Small intestine (tissue), 16 donors: ENCODE results near the gene GPR85. TPM values are rescaled to one million over a fixed set of nuclear protein-coding genes. Genes with fewer than 3 reads are reported as not detected.
A peak's percentile ranks its signal among the peaks of the same experiment; 100 is the strongest.

Experiments used
- DNase-seq, 2 donors: peaks; one replicate each; pipeline versions ENCODE4 v3.0.0 to v3.0.0-alpha.2; 2013
- FAIRE-seq: peaks from 2 replicates; lab custom pipeline; 2012; peaks lifted over from hg19 to GRCh38; lab: Jason Lieb, UNC
- H3K27ac ChIP-seq, 3 donors: one replicate each; pipeline ENCODE4 v1.5.1; 2013; ENCODE audit warnings: low read length in 2 of 3, mild to moderate bottlenecking in 2 of 3, control low read depth in 1 of 3, inconsistent platforms in 1 of 3, low read depth in 1 of 3, moderate library complexity in 1 of 3
- H3K27me3 ChIP-seq, 3 donors: one replicate each; pipeline ENCODE4 v1.6.1; 2013; ENCODE audit warnings: low read length in 3 of 3, inconsistent platforms in 1 of 3; ENCODE audit not compliant: control insufficient read depth in 3 of 3, insufficient read depth in 3 of 3
- H3K36me3 ChIP-seq, 3 donors: one replicate each; pipeline ENCODE4 v1.6.1; 2013; ENCODE audit warnings: low read length in 3 of 3, inconsistent platforms in 1 of 3, low read depth in 1 of 3, mild to moderate bottlenecking in 1 of 3, moderate library complexity in 1 of 3; ENCODE audit not compliant: control insufficient read depth in 3 of 3, insufficient read depth in 2 of 3
- H3K4me1 ChIP-seq, 3 donors: one replicate each; pipeline ENCODE4 v1.6.1; 2013; ENCODE audit warnings: low read length in 2 of 3, inconsistent platforms in 1 of 3, low read depth in 1 of 3, mild to moderate bottlenecking in 1 of 3, moderate library complexity in 1 of 3; ENCODE audit not compliant: control insufficient read depth in 3 of 3, insufficient read depth in 2 of 3
- H3K4me3 ChIP-seq, 3 donors: one replicate each; pipeline ENCODE4 v1.5.1; 2013; ENCODE audit warnings: low read length in 3 of 3, control low read depth in 1 of 3, inconsistent platforms in 1 of 3, low read depth in 1 of 3, mild to moderate bottlenecking in 1 of 3, moderate library complexity in 1 of 3
- H3K9me3 ChIP-seq, 2 donors: one replicate each; pipeline ENCODE4 v1.6.1; 2013; ENCODE audit warnings: low read depth in 1 of 2, low read length in 1 of 2; ENCODE audit not compliant: control insufficient read depth in 2 of 2, insufficient read depth in 1 of 2
- WGBS, 3 donors: extraction: QIAGEN DNeasy Blood & Tissue Kit; methylation state at CpG; one replicate each; pipeline ENCODE4 v1.1.7; 2013; 5-methylcytosine and 5-hydroxymethylcytosine counted together
- long read RNA-seq, 10 donors: transcript quantifications; one replicate each; lab custom pipeline, GENCODE V29; 2026
- polyA plus RNA-seq, 4 donors: library from polyadenylated mRNA; stranded (reverse) in 3 of 4; unstranded in 1 of 4; fragments of 200-250 nt in 3 of 4; fragments of 120-200 nt in 1 of 4; gene quantifications; one replicate each; pipeline versions ENCODE4 v1.2.1 to v1.2.3, GENCODE V29; 2013
- donor health status: healthy with polysubstance abuse.
- donor health status: control.
- donor health status: control.
- donor health status: Bipolar disorder and iron deficiency.
- donor health status: healthy.

The GPR85 gene, protein sequence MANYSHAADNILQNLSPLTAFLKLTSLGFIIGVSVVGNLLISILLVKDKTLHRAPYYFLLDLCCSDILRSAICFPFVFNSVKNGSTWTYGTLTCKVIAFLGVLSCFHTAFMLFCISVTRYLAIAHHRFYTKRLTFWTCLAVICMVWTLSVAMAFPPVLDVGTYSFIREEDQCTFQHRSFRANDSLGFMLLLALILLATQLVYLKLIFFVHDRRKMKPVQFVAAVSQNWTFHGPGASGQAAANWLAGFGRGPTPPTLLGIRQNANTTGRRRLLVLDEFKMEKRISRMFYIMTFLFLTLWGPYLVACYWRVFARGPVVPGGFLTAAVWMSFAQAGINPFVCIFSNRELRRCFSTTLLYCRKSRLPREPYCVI
- under 1 TPM in 3 of 4 donors, not detected in 1; under 0.01 to 0.67 (median 0.38) TPM for polyA plus RNA-seq
- long read RNA-seq, donor 1, result 0 reads
- long read RNA-seq, donor 2, partial matches to known transcripts, result 0 of 1 reads
- long read RNA-seq, donor 2, other reads (novel, unspliced or antisense), result 0 of 1 reads
- long read RNA-seq, donor 3, result 0 reads
- long read RNA-seq, donor 4, result 0 reads
- long read RNA-seq, donor 5, result 0 reads
- long read RNA-seq, donor 6, result 0 reads
- long read RNA-seq, donor 7, partial matches to known transcripts, result 0 of 1 reads
- long read RNA-seq, donor 7, other reads (novel, unspliced or antisense), result 0 of 1 reads
- long read RNA-seq, donor 8, result 0 reads
- long read RNA-seq, donor 9, result 0 reads
- long read RNA-seq, donor 10, full-length matches to known transcripts, result 2 of 2 reads
- long read RNA-seq, donor 10, partial matches to known transcripts, result 0 of 2 reads
- long read RNA-seq, donor 10, other reads (novel, unspliced or antisense), result 0 of 2 reads

DNA sequence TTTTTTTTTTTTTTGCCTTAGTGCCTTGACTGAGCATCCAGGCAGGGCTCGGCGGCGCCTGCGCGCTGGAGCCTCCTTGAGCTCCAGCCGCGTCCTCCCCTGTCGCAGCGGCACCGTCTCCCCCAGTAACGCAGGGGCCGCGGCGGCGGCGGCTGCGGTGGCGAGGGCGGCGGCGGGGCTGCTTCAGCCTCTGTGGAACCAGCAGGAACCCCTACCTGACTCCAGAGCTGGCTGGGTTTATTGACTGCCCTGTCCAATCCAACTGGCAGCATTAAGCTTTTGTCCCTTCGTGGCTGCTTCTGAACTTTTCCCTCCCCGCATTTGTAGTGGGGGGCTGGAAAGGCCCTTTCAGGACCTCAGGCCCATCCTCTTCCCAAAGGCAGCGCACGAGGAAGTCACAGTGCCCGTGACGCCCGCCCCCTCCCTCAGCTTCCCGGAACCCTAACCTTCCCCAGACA lies at the start of gene GPR85:
GPR85 (minus strand) TSS at position 397 of the 458 bp plus-strand sequence. CDS start 2,106 bp downstream, outside the sequence.
- H3K27me3 ChIP-seq, result peaks cover 0 to 8% (median 6%) of the 10 kb centered on the region in 3 donors
- WGBS, 3 donors, result 1 to 5% (median 1%) methylated on average over 25 to 29 of the region's 29 CpGs
- H3K9me3 ChIP-seq, result no peaks in the 10 kb centered on the region
- FAIRE-seq (no peak), DNase-seq (peak; percentile 9 to 65)
- H3K4me1 ChIP-seq, result peaks cover 0 to 2% (median 0%) of the 10 kb centered on the region in 3 donors
- peak within 1 kb of the TSS in 1 of 3 donors; percentile 54 for H3K27ac ChIP-seq
- no peaks in the 10 kb centered on the region for H3K36me3 ChIP-seq
- H3K4me3 ChIP-seq, result peak within 1 kb of the TSS in 1 of 3 donors; percentile 52

DNA sequence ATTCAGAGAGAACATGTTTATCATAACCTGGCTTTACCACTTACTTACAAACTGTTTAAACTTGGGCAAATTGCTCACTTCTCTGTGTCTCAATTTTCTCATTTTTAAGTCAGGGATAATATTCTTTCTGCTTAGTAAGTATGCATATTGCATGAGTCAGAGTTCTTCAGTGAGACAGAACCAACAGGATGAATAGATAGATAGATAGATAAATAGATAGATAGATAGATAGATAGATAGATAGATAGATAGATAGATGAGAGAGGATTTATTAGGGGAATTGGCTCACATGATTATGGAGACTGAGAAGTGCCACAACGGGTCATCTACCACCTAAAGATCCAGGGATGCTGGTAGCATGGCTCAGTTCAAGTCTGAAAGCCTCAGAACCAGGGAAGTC lies 47.4 kb upstream of the GPR85 start:
- H3K36me3 ChIP-seq, result no peaks in the 10 kb centered on the region
- H3K9me3 ChIP-seq, result no peaks in the 10 kb centered on the region
- H3K27me3 ChIP-seq, result no peaks in the 10 kb centered on the region
- H3K4me3 ChIP-seq, result no peak overlapping the region
- H3K4me1 ChIP-seq, result no peaks in the 10 kb centered on the region
- no peak overlapping the region for H3K27ac ChIP-seq
- WGBS, 3 donors, result 68 to 85% (median 79%) methylated on average over 1 of the region's 1 CpG
- no peak for DNase-seq
- no peak for FAIRE-seq

DNA sequence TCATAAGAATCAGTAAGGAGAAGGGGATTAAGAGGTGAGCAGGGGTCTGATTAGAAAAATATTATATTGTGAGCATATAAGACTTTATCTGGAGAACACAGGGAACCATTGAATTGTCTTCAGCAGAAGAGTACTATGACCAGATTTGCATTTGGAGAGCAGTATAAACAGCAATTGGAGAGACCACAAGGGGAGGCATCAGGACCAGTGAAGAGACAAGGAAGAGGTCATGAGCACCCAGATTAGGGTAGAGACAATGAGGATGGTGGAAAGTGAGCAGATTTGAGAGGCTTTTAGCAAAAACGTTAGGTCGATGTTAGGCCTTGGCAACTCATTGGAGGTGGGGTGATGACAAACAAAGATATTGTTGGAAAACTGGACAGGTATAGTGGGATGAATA lies 44.7 kb upstream of the GPR85 start:
- FAIRE-seq (no peak), DNase-seq (no peak)
- Histone ChIP-seq H3K36me3 (no peaks in the 10 kb centered on the region), H3K9me3 (no peaks in the 10 kb centered on the region), H3K4me3 (no peak overlapping the region), H3K4me1 (no peaks in the 10 kb centered on the region), H3K27ac (no peak overlapping the region), H3K27me3 (no peaks in the 10 kb centered on the region)
- 56 to 80% (median 67%) methylated on average over 2 of the region's 2 CpGs for WGBS, 3 donors

DNA sequence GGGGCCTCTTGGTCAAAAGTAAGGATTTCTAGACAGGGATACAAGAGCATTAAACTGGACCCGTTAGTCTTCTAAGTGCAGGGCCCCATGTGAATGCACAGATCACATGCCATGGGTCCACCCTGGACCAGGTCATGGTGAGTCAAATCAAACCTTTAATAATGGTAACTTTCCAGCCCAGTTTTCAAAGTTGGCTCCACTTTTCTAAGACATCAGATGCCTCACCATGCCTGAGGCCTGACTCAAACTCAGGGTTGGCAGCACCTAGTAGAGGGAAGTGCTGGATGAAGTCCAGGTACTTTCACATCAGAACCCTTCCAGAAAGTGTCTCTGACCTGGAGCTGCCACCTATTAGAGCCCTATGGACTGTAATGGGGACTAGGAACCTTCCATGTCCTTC lies 41.4 kb upstream of the GPR85 start:
- DNase-seq (no peak), FAIRE-seq (no peak)
- Histone ChIP-seq H3K9me3 (no peaks in the 10 kb centered on the region), H3K27ac (no peak overlapping the region), H3K36me3 (no peaks in the 10 kb centered on the region), H3K27me3 (peaks cover 0 to 2% (median 0%) of the 10 kb centered on the region in 3 donors), H3K4me1 (no peaks in the 10 kb centered on the region), H3K4me3 (no peak overlapping the region)
- WGBS, 3 donors, result 84 to 96% (median 89%) methylated on average over 1 of the region's 1 CpG

DNA sequence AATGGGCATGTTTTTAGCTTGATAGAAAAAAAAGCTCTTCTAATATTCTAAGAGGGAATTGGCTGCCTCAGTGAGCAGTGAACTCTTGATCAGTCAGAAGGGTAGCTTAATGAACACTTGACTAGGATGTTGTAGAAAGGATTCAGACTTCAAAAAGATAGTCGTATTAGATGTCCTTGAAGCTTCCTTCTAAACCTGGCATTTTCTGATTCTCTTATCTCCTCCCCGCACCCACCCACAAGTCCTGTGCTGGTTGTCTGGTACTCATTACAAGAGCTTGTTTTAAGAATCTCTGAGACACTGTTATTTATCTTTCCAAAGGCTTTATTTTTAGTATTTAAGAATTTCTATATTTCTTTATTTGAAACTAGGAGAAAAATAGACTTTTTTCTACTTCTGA lies 39.1 kb upstream of the GPR85 start:
- H3K27ac ChIP-seq, result no peak overlapping the region
- DNase-seq (no peak), FAIRE-seq (no peak)
- peaks cover 0 to 2% (median 0%) of the 10 kb centered on the region in 3 donors for H3K27me3 ChIP-seq
- no peaks in the 10 kb centered on the region for H3K36me3 ChIP-seq
- no peaks in the 10 kb centered on the region for H3K9me3 ChIP-seq
- 59 to 86% (median 77%) methylated on average over 2 of the region's 2 CpGs for WGBS, 3 donors
- no peaks in the 10 kb centered on the region for H3K4me1 ChIP-seq
- no peak overlapping the region for H3K4me3 ChIP-seq

DNA sequence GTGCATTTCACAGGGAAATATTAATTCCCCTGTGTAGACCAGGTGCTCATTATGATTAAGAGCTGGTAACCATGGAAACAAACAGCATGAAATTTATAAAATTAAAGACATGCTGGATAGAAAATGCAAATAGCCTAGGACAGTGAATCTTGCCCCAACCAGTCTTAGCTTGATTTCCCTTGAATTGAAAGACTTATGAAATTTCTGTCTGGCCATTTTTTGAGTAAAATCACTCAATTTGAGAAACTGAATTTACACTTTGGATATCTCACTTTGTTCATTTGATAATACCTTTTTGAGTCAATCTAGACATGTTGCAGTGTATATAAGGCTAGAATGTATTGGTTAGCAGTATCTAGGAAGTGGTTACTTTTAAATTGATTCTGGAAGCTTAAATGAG lies 36.1 kb upstream of the GPR85 start:
- FAIRE-seq (no peak), DNase-seq (no peak)
- no peak overlapping the region for H3K4me3 ChIP-seq
- H3K27ac ChIP-seq, result no peak overlapping the region
- H3K27me3 ChIP-seq, result peaks cover 0 to 2% (median 0%) of the 10 kb centered on the region in 3 donors
- peaks cover 0 to under 1% (median under 1%) of the 10 kb centered on the region in 3 donors for H3K4me1 ChIP-seq
- no peaks in the 10 kb centered on the region for H3K9me3 ChIP-seq
- H3K36me3 ChIP-seq, result no peaks in the 10 kb centered on the region

DNA sequence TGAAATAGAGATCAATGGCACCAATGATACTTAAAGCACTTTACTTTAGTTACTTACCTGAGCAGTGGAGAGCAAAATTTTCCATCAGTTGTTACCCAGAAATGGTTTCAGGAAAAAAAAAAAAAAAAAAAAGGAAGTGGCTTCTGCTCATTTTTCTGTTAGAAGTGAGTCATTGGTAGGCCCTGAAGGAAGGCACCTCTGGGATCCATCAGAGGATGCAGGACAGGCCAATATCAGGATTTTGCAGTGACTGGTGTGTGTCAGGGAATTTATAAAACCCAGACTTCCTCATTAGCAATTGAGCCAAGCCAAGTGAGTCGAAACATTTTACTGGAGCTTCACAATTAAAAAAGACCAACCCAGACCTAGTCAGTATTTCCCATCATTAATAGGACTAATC lies 34.0 kb upstream of the GPR85 start:
- FAIRE-seq (no peak), DNase-seq (no peak)
- Histone ChIP-seq H3K27ac (no peak overlapping the region), H3K4me1 (peaks cover 0 to 7% (median 3%) of the 10 kb centered on the region in 3 donors), H3K9me3 (no peaks in the 10 kb centered on the region), H3K4me3 (no peak overlapping the region), H3K27me3 (peaks cover 0 to 2% (median 0%) of the 10 kb centered on the region in 3 donors), H3K36me3 (peaks cover 0 to 2% (median 0%) of the 10 kb centered on the region in 3 donors)
- WGBS, 3 donors, result 75 to 88% (median 88%) methylated on average over 1 of the region's 1 CpG

DNA sequence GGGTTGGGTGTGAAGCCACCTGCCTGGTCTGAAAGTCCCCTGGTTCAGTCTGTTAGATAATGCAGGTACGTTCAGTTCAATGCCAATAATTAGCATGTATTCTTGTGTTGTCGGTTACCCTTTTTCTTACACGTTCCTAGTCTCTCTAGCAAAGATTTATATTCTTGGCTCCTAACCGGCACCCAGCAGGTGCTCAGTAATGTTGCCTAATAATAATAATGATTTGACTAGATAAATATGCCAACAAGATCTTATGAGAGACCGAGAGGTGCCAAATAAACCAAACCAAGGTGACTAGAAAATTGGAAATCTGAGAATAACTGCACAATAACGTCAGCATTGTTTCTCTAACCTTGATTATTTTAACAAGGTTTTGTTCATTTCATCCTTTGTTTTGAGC lies 32.8 kb upstream of the GPR85 start:
- H3K4me3 ChIP-seq, result no peak overlapping the region
- DNase-seq (no peak), FAIRE-seq (no peak)
- peaks cover 0 to 2% (median 0%) of the 10 kb centered on the region in 3 donors for H3K27me3 ChIP-seq
- no peak overlapping the region for H3K27ac ChIP-seq
- peaks cover 0 to 7% (median 3%) of the 10 kb centered on the region in 3 donors for H3K4me1 ChIP-seq
- H3K9me3 ChIP-seq, result no peaks in the 10 kb centered on the region
- H3K36me3 ChIP-seq, result peaks cover 0 to 2% (median 0%) of the 10 kb centered on the region in 3 donors
- 54 to 75% (median 68%) methylated on average over 6 of the region's 6 CpGs for WGBS, 3 donors
